Endothelial cell of umbilical vein (primary cell): ENCODE measurements around the gene SLC4A1AP. TPM values are rescaled to one million over a fixed set of nuclear protein-coding genes. Genes with fewer than 3 reads are reported as not detected.

ENCODE experiments used
- BruUV-seq: library from RNA; stranded (reverse); fragments of 400-500 nt; replicated peaks from 2 replicates; lab custom pipeline; 2021; lab: Mats Ljungman, UMichigan
- CTCF ChIA-PET: fragments of 300-600, 350-600 bp; sonication (Branson Sonifier 250); formaldehyde crosslinking; loops from one replicate; lab custom pipeline; 2021; ENCODE audit warnings: antibody characterized with exemption, inconsistent platforms; lab: Charles Lee
- POLR2A ChIA-PET: fragments of 300-600, 350-600 bp; sonication (Branson Sonifier 250); formaldehyde crosslinking; loops from one replicate; lab custom pipeline; 2021; ENCODE audit warnings: antibody characterized with exemption, inconsistent platforms; lab: Charles Lee
- DNase-seq: peaks from one replicate; pipeline ENCODE4 v3.0.0-alpha.2; 2011; ENCODE audit warnings: low read depth, low spot score
- FAIRE-seq: peaks from 2 replicates; lab custom pipeline; 2011; peaks lifted over from hg19 to GRCh38; lab: Jason Lieb, UNC
- H2AFZ ChIP-seq: 2 replicates; pipeline ENCODE4 v1.6.0; 2012; ENCODE audit warnings: low read depth, low read length, control low read depth, inconsistent platforms
- H3K27ac ChIP-seq: 2 replicates; pipeline ENCODE4 v1.5.1; 2011; ENCODE audit warnings: low read depth, mild to moderate bottlenecking, control low read depth, low read length, moderate library complexity; ENCODE audit not compliant: insufficient read depth
- H3K27me3 ChIP-seq, 2 experiments: 2 replicates each; pipeline versions ENCODE4 v1.6.0 to v1.6.1; 2011; ENCODE audit warnings: low read length in 2 of 2, mixed read lengths in 1 of 2; ENCODE audit not compliant: control insufficient read depth in 2 of 2, insufficient read depth in 2 of 2
- H3K36me3 ChIP-seq, 2 experiments: 2 replicates in 1 of 2; 3 replicates in 1 of 2; pipeline ENCODE4 v1.5.1; 2011; ENCODE audit warnings: low read length in 2 of 2, mild to moderate bottlenecking in 1 of 2, moderate library complexity in 1 of 2; ENCODE audit not compliant: control insufficient read depth in 2 of 2, insufficient read depth in 2 of 2; ENCODE audit errors: extremely low read depth in 1 of 2
- H3K4me1 ChIP-seq: 3 replicates; pipeline ENCODE4 v1.5.1; 2011; ENCODE audit warnings: mild to moderate bottlenecking, low read length; ENCODE audit not compliant: control insufficient read depth, insufficient read depth; ENCODE audit errors: extremely low read depth
- H3K4me2 ChIP-seq: 2 replicates; pipeline ENCODE4 v1.6.1; 2011; ENCODE audit warnings: low read length, control low read depth, mixed read lengths; ENCODE audit not compliant: insufficient read depth
- H3K4me3 ChIP-seq, 3 experiments: fragments of 200-600 bp in 1 of 3; sonication (generic), shearing (Covaris generic) in 1 of 3; replicated peaks in 1 of 3; 2 replicates each; pipeline ENCODE4 v1.5.1; 2011 to 2016; ENCODE audit warnings: control low read depth in 3 of 3, low read length in 3 of 3, mild to moderate bottlenecking in 2 of 3, inconsistent platforms in 1 of 3, low read depth in 1 of 3, moderate library complexity in 1 of 3; ENCODE audit not compliant: insufficient read depth in 1 of 3
- H3K79me2 ChIP-seq: 2 replicates; pipeline ENCODE4 v1.6.0; 2012; ENCODE audit warnings: low read length, inconsistent platforms; ENCODE audit not compliant: control insufficient read depth, insufficient read depth
- H3K9ac ChIP-seq: replicated peaks from 2 replicates; pipeline ENCODE3; 2011; ENCODE audit warnings: low read length, control low read depth; ENCODE audit not compliant: insufficient read depth; ENCODE audit errors: extremely low read depth
- H3K9me1 ChIP-seq: replicated peaks from 3 replicates; pipeline ENCODE4 v1.6.0; 2011; ENCODE audit warnings: mild to moderate bottlenecking, low read length; ENCODE audit not compliant: control insufficient read depth, insufficient read depth; ENCODE audit errors: extremely low read depth
- H3K9me3 ChIP-seq: replicated peaks from 2 replicates; pipeline ENCODE4 v1.5.1; 2012; ENCODE audit warnings: low read length, inconsistent platforms; ENCODE audit not compliant: control insufficient read depth, insufficient read depth
- H4K20me1 ChIP-seq: replicated peaks from 2 replicates; pipeline ENCODE3; 2011; ENCODE audit warnings: mild to moderate bottlenecking, low read length; ENCODE audit not compliant: control insufficient read depth, insufficient read depth; ENCODE audit errors: extremely low read depth
- EZH2 ChIP-seq: IDR thresholded peaks from 2 replicates; pipeline ENCODE4 v1.6.1; 2012; ENCODE audit warnings: borderline replicate concordance, low read depth, mild to moderate bottlenecking, moderate library complexity, low read length, inconsistent platforms; ENCODE audit not compliant: severe bottlenecking
- FOS ChIP-seq: IDR thresholded peaks from 2 replicates; pipeline ENCODE4 v1.6.1; 2011; ENCODE audit warnings: mild to moderate bottlenecking, low read length, moderate library complexity, borderline replicate concordance; ENCODE audit not compliant: insufficient read depth
- GATA2 ChIP-seq: IDR thresholded peaks from 2 replicates; pipeline ENCODE4 v1.7.0; 2011; ENCODE audit warnings: low read depth, mild to moderate bottlenecking, moderate library complexity, mixed read lengths, low read length; ENCODE audit not compliant: insufficient read length, insufficient read depth
- JUN ChIP-seq: IDR thresholded peaks from 2 replicates; pipeline ENCODE4 v1.6.1; 2011; ENCODE audit warnings: borderline replicate concordance, low read depth; ENCODE audit not compliant: insufficient read length, insufficient read depth
- MAX ChIP-seq: IDR thresholded peaks from 2 replicates; pipeline ENCODE4 v1.6.1; 2011; ENCODE audit not compliant: insufficient read depth, insufficient read length
- MYC ChIP-seq: IDR thresholded peaks from one replicate; pipeline ENCODE4 v1.6.1; 2011; ENCODE audit warnings: mild to moderate bottlenecking, low read depth, low read length
- dilution Hi-C: fragments of 300-500 bp; cut with MboI; formaldehyde crosslinking; loops from one replicate; pipeline ENCODE4 v1.15.0; 2019; ENCODE audit warnings: low sequenced_read_pairs; ENCODE audit not compliant: extremely low pct_ligation_motif_present
- intact Hi-C: fragments of 100-400 bp; cut with micrococcal nuclease; formaldehyde crosslinking; loops from one replicate; pipeline ENCODE4 v1.10.0; 2022
- polyA plus RNA-seq, 4 experiments: library from polyadenylated mRNA; depleted of rRNA in 3 of 4; stranded (reverse) in 3 of 4; unstranded in 1 of 4; fragments of >200 nt; gene quantifications; 2 replicates each; pipeline versions ENCODE4 v1.2.1 to v1.2.3, GENCODE V29; 2011 to 2012; ENCODE audit warnings: missing spikeins in 1 of 4
- total RNA-seq: library from RNA; stranded (reverse); gene quantifications from 2 replicates; pipeline ENCODE4 v1.2.3, GENCODE V29; 2021
- TF ChIP-seq, protein P1 (sequence below), 2 donors: IDR thresholded peaks; 1 replicate in 1 of 2; 2 replicates in 1 of 2; pipeline ENCODE4 v1.5.1; 2011; ENCODE audit warnings: low read length in 2 of 2, mild to moderate bottlenecking in 2 of 2, moderate library complexity in 2 of 2, control low read depth in 1 of 2, inconsistent platforms in 1 of 2, low read depth in 1 of 2; ENCODE audit not compliant: insufficient read depth in 1 of 2; ENCODE audit errors: extremely low read depth in 1 of 2

The SLC4A1AP gene
- total and polyA plus RNA-seq, 2 donors (not counting 3 experiments of a cell fraction or from before 2014, with no cell fraction given): 9.5 to 28.4 TPM

GRCh38 chr2:27671235-27671634 is 7.5 kb downstream of the SLC4A1AP start:
- TF ChIP-seq FOS (no peak), MYC (no peak), GATA2 (no peak), JUN (no peak), MAX (no peak), EZH2 (no peak)
- TF ChIP-seq, protein P1, sequence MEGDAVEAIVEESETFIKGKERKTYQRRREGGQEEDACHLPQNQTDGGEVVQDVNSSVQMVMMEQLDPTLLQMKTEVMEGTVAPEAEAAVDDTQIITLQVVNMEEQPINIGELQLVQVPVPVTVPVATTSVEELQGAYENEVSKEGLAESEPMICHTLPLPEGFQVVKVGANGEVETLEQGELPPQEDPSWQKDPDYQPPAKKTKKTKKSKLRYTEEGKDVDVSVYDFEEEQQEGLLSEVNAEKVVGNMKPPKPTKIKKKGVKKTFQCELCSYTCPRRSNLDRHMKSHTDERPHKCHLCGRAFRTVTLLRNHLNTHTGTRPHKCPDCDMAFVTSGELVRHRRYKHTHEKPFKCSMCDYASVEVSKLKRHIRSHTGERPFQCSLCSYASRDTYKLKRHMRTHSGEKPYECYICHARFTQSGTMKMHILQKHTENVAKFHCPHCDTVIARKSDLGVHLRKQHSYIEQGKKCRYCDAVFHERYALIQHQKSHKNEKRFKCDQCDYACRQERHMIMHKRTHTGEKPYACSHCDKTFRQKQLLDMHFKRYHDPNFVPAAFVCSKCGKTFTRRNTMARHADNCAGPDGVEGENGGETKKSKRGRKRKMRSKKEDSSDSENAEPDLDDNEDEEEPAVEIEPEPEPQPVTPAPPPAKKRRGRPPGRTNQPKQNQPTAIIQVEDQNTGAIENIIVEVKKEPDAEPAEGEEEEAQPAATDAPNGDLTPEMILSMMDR (IDR thresholded peaks at IDR 0.05; ENCODE audit: extremely low read depth in 1 of 2, insufficient read depth in 1 of 2, low read depth in 1 of 2, low read length in 2 of 2): no peak
- CTCF ChIA-PET: interaction anchor here (0.7 to 1.7 kb wide), 2 partner anchors 12 to 1033 kb away, joined by 4 to 6 read pairs; no protein-coding TSS in a partner anchor

More at GRCh38 chr2:27671235-27671634, 7.5 kb downstream of the SLC4A1AP start:
- no peak overlapping the region for H3K9ac ChIP-seq
- H4K20me1 ChIP-seq: no peaks in the 10 kb centered on the region
- H3K4me2 ChIP-seq: no peak overlapping the region
- H2AFZ ChIP-seq: no peak overlapping the region
- no peak overlapping the region for H3K4me3 ChIP-seq
- no peak for DNase-seq
- no peaks in the 10 kb centered on the region for H3K9me1 ChIP-seq
- no peaks in the 10 kb centered on the region for H3K79me2 ChIP-seq
- BruUV-seq: no TSS peak
- dilution Hi-C loops: no loop called here
- H3K27ac ChIP-seq: no peak overlapping the region
- peaks cover 15% of the 10 kb centered on the region for H3K4me1 ChIP-seq
- no peaks in the 10 kb centered on the region for H3K27me3 ChIP-seq
- peaks cover 2 to 6% of the 10 kb centered on the region in 2 experiments for H3K36me3 ChIP-seq
- intact Hi-C loops: no loop called here
- POLR2A ChIA-PET: no interaction called here
- FAIRE-seq: no peak
- no peaks in the 10 kb centered on the region for H3K9me3 ChIP-seq
